Measurements from ENCODE around the gene TMEM123.

- TF ChIP-seq CTCF (IDR thresholded peaks at IDR 0.05) (no peak), POLR2A (IDR thresholded peaks at IDR 0.05) (no peak), POLR2AphosphoS5 (IDR thresholded peaks at IDR 0.05) (no peak)
Measured at GRCh38 chr11:102422817-102423712, 29.5 kb downstream of the TMEM123 start.

All from suprapubic skin (tissue), 4 donors.